Stimulated activated CD4-positive, alpha-beta T cell treated with anti-CD3 and anti-CD28 coated beads, Interleukin-2, amount 100 ng/mL, for 48 hours (primary cell): ENCODE measurements around the gene CDH2.

Experiments used
- DNase-seq, 2 donors: peaks; one replicate each; pipeline ENCODE4 v3.0.0-alpha.2; 2020

Gene CDH2

DNA sequence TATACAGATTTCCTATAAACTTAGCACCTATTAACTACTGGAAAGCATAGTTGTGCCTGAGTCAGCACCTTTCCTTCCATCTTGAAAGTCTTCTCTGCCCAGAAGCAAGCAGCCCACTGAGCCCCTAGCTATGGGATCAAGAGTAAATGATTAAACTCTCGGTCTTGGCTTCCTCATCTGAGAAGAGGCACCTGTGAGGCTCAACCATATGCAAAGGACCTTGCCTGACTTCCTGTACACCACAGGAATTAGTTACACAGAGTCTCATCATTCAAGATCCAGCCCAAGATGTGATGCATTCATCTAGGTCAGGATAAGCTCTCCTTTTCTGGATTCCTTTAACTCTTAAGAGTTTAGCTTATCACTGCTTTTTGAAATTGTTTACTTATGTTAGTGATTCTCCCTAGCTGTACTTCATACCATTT is 96.0 kb downstream of the CDH2 start:
- no peak for DNase-seq

DNA sequence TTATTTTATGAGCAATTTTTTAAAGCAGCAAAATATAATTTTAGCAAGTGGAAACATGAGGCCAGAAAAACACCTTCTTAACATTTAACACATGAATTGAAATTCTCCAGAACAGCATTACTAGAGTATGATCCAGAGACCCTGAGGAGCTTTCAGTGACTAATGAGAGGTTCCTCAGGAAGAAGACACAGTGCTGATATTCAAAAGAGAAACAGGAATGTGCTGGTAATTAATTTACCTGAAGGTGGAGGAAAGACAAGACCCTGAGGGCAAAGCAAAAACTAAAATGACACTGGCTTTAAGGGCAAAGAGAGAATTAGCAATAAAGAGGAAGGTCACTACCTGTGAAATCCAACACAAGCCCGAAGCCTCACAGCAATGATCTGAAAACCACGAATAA is 97.0 kb downstream of the CDH2 start:
- DNase-seq, result no peak

DNA sequence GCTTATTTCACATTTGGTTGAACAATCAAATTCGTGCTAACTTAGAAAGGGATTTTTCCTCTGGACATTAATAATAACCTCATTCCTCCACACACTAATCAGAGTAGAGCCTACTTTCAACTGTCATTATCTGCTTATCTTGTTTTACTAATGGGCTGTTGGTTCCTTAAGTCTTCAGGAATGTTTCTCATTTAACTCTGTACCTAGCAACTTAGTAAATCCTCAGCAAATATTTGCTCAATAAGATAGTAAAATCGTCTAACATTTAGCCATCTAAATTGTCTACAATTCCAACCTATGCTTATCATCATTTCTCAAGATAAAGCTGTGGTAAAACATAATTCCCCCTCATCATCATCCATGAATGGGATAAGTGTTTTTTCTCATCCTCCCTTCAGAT is 98.1 kb downstream of the CDH2 start:
- DNase-seq, result no peak

DNA sequence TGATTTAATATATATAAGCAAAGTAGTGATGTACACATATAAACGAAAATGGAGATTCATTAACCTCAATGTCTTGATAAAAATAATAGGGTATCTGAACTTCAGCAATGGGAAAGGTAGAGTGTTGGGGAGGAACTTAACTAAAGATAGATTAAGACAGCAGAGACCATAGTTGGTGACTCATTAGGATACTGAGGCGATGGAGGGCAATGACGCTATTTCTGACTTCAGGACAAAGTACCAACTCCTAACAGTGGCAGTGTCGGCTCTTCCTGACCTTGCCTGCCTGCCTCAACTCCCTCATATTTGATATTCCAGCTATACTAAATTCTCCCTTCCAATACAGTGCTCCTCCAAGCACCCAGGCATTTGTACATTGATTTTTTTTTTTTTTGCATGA is 98.6 kb downstream of the CDH2 start:
- no peak for DNase-seq

DNA sequence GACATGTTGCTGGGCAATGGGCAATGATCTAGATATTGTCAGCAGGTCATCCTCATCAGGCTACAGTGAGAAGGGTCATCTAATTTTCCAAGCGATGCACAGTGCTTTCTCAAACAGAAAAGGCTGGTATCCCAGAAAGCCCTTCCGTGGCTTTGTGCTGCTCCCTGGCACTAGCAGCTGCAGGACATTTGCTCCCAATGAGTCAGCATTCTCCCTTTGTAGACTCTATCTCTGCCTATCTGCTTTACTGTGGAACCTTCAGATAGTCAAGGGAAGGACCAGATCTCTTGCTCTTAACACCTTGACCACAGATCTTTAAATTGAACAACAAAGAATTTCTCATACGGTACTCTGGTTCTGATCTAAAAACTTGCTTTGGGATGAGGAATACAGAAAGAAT is 101.4 kb downstream of the CDH2 start:
- no peak for DNase-seq

DNA sequence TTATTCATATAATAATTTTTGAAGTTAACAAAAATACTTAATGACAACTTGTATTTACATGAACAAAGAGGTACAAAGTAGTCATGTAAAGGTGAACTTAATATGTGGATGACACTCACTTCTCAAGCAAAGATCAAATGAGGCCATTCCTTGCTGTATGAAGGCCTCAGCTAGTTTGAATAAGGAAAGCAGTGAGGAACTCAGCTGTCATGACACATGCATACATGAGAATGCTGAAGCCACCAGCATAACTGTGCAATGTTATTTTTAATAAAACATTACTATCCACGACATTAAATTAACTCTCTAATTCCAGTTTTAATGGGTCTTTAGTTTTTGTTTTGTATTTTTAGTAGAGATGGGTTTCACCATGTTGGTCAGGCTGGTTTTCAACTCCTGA is 102.9 kb downstream of the CDH2 start:
- no peak for DNase-seq

DNA sequence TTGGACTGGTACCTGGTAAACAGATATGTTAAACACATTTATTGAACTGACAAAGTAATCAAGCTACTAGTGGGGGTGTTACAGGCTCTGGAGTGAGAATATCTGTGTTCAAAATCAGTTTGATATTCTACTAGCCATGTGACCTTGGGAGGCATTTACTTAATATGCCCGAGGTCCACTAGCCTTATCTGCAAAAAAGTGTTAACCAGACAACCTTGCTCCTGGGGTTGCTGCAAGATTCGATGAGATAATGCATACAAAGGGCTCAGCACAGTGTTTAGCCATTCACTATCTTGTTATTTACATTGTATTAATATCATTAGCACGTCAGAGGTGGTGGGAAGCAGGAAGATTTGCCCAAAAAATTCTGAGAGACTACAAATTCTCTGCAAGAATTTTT is 103.3 kb downstream of the CDH2 start:
- DNase-seq, result no peak

DNA sequence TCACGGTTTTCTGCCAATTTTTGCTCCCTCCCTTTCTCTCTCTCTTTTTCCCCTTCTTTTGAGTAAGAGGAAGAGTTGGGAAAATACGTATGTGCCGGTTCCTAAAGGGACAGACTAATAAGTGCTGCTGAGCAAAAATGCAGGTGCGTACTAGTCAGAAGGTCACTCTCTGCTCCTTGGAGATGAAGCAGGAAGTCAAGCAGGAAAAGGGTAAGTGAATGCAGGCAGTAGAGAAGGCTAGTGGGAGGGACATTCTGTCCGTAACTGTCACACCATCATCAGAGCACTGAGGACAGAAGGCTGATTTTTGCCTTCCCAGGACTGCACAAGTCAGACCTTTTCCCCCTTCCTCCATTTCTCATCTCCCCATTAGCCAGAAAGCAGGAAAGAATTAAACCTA is 105.7 kb downstream of the CDH2 start:
- no peak for DNase-seq

DNA sequence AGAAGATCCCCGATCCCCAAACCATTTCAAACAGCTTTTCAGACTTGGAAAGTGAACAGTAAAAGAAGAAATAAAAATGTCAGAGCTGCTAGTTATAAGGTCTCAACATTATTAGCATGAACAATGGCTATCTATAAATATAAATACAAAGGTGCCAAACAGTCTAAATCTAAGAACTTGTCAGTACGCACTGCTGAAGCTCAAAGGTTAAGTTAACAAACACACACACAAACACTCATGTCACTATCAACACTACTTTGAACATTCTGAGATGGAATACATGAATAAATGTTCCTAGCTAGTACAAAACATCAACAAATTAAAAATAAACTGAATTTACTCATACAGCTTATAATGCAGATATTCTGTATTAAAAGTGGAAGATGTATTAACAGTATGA is 108.7 kb downstream of the CDH2 start:
- DNase-seq, result no peak

DNA sequence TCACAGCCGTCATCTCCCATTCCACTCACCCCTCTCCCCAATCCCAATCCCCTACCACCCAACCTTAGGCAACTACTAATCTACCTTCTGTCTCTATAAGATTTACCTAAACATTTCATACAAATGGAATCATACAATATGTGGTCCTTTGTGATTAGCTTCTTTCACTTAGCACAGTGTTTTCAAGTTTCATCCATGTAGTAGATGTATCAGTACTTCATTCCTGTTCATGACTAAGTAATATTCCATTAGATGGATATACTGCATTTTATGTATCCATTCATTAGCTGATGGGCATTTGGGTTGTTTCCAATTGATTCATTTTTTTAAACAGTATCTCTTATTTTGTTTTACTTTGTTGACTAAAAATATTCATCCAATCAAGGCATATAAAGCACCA is 109.6 kb downstream of the CDH2 start:
- no peak for DNase-seq

DNA sequence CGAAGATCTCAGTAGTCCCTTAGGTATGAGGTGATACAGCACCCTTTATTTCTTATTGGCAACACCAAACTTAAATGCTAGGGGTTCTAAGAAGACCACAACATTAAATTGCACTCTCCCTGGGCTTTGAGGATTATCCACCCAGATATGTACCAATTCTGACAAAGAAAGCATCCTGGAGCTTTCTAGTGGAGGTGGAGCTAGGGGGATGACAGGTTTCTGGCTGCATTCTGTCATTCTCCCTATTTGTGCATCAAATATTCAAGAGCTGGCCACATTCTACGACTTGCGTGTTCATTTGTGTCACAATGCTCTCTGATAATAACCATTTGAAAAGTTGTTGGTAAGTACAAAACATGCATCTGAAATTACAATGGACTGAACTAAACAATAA is 111.1 kb downstream of the CDH2 start:
- no peak for DNase-seq

DNA sequence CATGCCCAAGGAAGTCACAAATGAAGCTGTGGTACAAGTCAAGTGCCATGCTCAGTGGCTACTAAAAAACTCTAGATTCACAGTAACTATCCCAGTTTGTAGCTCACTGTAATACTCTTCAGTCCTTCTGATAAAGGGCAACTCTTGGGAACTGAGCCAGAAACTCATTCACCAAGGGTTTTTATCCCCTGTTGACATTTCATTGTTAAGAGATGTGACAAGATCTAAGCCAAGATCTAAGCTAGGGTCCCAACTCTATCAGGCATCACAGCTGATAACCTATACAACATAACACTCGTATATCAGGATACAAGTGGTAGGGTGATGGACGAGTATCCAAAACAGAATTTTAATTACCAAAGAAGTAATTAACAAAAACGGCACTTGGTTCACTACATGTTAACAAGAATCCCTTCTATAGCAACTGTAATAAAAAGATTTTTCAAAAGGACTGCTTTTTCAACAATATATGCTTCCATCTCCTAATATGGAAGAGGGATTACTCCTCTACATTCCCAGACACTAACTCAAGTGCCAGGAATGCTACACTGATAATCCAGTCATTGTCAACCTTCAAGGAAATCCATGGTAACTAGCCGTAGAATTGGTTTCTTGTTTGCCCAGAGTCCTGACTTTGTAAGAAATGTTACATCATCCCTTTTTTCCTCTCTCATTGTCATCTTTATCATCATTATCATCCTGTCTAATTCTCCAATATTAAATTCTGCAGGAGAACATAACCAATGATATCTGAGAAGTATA is 111.7 kb downstream of the CDH2 start:
- no peak for DNase-seq

DNA sequence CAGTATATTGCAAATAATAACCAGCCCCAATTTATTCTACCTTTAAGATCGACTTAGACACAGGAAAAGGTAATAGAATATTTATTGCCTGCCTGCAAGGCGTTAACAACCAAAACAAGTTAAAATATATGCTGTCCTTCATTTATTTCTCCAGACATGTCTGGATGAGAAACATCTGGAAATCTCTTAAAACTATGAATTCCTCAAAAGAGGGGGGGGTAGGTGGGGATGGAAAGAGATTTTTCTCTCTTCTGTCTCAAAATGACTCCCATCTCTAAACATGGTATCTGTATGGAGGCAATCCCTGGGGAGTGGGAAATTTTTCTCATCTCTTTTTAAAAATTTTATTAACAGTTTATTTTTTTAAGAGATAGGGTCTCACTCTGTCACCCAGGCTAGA is 113.0 kb downstream of the CDH2 start:
- DNase-seq, result no peak

DNA sequence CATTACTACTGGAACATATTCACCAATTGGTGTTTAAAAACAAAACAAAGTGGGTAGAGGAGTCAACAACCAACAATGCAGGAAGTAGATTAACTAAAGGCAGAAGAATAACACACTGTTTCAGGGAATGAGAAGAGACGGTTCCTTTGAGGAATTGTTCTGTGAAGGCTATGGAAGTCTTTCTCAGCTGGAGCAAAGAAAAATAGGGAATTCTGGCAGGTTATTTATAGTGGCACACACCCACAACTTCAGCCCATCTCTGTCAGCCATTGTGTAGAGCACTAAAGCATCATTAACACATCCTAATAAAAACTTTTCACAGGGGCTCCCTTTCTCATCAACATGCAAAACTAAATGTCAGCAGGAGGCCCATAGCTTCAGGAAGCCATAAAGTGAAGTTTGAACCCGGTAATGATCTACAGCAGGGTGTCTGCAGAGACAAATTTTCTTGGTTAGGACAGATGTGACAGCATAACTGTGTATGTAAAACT is 113.6 kb downstream of the CDH2 start:
- no peak for DNase-seq

DNA sequence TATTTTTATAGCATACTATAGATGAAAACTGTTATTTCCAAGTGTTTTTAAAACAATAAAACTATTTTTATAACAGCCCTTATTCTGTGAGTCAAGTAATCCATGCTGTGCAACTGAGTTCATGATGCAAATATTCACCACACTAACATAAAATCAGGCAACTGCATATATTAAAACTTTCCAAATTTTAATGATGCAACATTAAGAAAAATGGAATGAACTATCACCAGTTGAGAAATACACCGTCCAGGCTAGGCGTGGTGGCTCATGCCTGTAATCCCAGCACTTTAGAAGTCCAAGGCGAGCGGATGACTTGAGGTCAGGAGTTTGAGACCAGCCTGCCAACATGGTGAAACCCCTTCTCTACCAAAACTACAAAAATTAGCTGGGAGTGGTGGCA is 114.5 kb downstream of the CDH2 start:
- no peak for DNase-seq

DNA sequence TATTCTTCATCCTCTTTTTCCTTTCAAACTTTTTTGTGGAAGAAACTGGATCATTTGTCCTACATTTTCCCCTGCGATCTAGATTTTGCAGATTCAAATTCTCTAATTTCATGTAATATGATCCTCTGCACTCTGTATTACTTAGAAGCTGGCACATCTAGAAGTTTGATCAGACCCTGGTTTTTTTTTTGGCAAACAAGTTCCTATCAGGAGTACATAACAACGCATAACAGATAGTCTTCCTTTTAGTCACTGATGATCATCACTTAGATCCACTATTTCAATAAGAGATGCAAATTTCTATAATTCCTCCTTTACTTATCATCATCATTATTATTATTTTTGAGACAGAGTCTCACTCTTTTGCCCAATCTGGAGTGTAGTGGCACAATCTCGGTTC is 117.1 kb downstream of the CDH2 start:
- DNase-seq, result no peak

DNA sequence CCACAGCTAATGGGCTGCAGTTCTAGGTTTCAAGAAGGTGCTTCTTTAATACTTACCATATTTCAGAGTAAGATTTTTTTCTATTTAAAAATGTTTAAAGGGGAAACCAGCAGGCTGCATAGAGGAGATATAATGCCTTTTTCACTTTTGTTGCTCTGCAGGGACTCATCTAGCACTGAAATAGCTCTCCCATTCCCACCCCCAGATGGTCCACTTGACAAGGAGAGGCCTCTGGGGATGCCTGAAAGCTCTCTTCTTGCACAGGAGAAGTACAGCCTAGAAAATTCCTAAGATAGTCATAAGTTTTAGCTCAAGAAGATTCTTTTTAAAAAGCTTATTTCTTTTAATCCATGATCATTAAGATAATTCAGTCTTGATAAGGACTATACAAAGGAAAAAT is 126.4 kb downstream of the CDH2 start:
- DNase-seq, result no peak

DNA sequence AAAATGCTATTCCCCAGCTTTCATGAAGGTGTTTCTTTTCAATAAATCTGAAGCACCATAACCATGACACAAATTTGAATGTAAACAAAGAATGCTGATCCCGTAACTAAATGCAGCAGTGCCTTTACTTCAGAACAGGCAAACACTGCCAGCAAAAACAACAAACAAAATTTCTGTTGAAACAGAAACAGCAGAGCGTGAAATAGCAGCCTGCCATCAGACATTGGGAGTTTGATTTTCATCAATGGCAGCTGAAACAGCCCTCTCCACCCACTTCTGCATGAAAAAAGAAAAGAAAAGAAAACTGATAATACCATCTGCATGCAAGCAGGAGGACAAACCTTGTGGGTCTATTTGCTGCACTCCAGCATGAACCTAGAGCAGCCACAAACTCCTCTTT is 128.3 kb downstream of the CDH2 start:
- no peak for DNase-seq

DNA sequence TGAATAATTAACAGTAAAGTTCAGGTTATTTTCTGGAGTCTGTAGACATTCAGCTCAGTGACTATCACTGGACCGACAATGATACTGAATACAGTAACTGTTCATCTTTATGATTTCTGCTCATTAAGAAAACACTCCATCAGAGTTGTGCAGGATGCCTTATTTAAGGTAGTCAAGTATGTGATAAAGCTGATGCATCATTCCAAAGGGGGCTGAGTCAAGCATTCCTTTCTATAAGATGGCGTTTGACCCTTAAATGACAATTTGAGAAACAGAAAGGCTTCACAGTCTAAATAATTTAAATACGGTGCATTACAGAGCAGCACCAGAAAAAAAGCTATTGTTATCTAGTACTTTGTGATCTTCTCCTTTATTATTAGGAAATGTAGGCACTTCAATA is 131.1 kb downstream of the CDH2 start:
- DNase-seq, result no peak

DNA sequence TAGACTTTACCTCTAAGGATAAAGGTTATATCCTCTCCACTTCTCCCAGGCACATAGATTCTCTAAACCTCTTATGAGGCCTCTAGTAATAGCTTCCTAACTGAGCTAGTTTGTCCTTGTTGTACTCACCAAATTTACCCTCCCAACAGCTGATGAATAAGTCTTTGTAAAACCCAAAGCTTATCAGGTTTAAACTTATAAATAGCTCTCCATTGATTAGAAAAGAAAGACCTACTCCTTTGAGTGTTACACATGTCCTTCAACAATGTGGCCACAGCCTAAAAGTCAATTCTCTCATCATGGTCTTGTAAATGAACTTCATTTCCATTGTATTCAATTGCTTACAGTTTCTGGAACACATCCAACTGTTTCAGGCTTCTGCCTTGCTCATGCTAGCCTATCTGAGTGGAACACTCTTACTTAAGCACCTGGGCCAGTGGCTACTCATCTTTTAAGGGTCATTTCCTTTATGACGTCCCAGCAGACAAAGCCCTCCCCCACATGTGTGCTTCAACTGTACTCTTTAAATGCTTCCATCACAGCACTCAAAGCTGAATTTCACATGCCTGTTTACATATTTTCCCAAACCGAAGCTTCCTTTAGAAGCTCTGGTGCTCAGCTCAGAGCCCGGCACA is 131.6 kb downstream of the CDH2 start:
- no peak for DNase-seq

DNA sequence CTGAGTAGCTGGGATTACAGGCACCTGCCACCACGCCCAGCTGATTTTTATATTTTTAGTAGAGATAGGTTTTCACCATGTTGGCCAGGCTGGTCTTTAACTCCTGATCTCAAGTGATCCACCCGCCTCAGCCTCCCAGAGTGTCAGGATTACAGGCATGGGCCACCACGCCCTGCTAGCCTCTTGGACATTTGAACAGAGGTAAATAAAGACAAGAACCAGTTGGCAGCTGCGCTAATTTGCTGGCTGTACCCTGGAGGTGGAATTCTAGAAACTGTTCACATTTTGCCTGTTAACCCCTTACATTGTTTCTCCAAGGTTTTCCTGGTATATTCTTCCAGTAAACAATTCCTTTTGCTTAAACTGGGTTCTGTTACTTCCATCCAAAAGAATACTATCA is 132.9 kb downstream of the CDH2 start:
- no peak for DNase-seq

DNA sequence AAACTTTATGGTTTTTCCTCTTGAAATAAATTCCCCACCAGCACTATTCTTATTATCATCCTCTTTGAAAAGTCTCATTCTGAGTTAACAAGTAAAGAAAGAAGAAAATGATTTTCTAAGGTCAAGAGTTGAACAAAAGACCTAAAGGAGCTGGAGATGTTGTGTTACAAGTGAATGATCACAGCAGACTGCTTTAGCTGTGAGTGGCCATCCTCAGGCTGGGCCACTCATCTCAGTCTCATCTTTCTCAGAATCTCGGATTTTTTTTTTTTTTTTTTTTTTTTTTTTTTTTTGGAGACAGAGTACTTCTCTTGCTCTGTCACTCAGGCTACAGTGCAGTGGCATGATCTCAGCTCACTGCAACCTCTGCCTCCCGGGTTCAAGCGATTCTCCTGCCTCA is 133.3 kb downstream of the CDH2 start:
- DNase-seq, result no peak

DNA sequence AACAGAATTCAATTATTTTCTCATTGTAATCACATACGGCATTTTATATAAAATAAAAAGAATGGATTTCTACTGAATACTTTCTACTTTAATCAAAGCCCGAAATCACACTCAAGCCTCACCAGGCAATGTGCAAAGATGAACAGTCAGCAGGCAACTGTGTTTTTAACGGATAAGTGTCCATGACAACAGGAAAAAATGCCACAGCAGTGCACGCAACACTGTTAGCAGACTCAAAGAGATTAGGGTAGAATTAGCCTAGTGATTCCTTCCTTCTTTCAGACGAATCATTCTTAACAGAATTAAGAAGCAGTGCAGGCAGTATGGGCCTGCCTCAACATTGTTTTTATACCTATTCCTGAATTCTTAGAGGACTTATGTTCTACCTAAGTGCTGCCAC is 135.6 kb downstream of the CDH2 start:
- no peak for DNase-seq

DNA sequence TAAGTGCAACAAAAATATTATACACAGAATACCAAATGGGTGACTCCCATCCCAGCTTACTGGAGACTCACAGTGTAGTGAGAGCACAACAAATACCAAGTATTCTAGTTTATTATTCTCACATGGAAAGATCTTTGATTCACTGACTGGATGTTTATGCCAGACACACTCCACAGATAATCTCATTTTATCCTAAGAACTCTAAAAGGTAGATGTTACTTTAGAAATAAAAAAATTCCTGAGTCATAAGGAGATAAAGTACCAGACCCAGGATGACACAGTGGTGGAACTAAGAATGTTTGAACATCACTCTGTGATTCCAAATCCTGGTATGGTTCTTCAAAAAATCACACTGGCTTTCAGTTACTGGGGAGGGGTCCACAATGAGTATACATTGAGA is 136.2 kb downstream of the CDH2 start:
- no peak for DNase-seq

DNA sequence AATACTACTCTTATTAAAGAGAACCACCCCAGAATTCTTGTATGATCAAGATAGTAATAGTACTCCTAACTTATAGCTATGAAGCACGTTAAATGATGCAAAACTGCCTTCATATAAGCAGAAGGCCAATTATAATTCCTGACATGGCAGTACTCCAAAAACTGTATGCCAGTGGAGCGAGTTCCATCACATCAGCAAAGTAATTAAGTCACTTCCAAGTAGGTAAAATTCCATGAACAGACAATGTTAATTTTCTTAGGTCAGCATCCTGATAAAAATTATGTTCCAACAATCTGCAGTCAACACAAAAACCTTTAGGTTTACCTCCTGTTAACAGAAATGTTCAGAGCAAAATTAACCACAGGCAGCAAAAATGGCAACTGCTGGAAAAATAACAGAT is 136.7 kb downstream of the CDH2 start:
- no peak for DNase-seq
